Activated naive CD8-positive, alpha-beta T cell treated with anti-CD3 and anti-CD28 coated beads for 36 hours (primary cell): Measurements from ENCODE around the gene POLR2J3. TPM values are rescaled to one million over a fixed set of nuclear protein-coding genes. Genes with fewer than 3 reads are reported as not detected.
"Not testable (repeated sequence)": the region's sequence is repeated elsewhere in the genome, so short reads cannot be mapped to it uniquely, and the experiment has no call there.

Source experiments
- DNase-seq: peaks from one replicate; pipeline ENCODE4 v3.0.0; 2021
- H3K27ac Mint-ChIP-seq: one replicate; pipeline ENCODE4 v1.8.0; 2022; ENCODE audit warnings: mild to moderate bottlenecking, moderate library complexity, mixed read lengths
- H3K27me3 Mint-ChIP-seq: one replicate; pipeline ENCODE4 v1.8.0; 2022; ENCODE audit warnings: mild to moderate bottlenecking, mixed read lengths
- H3K36me3 Mint-ChIP-seq: one replicate; pipeline ENCODE4 v1.8.0; 2021; ENCODE audit warnings: mild to moderate bottlenecking, mixed read lengths
- H3K4me1 Mint-ChIP-seq: one replicate; pipeline ENCODE4 v1.8.0; 2021; ENCODE audit warnings: mixed read lengths
- H3K4me3 Mint-ChIP-seq: one replicate; pipeline ENCODE4 v1.8.0; 2022; ENCODE audit warnings: mild to moderate bottlenecking, moderate library complexity, mixed read lengths
- H3K9me3 Mint-ChIP-seq: one replicate; pipeline ENCODE4 v1.8.0; 2022; ENCODE audit warnings: mixed read lengths
- total RNA-seq, 2 experiments: library from RNA; stranded (reverse); gene quantifications; one replicate each; pipeline ENCODE4 v1.2.3, GENCODE V29; 2021

Gene POLR2J3
- total RNA-seq, 2 experiments from 2014 or later: 19.7 to 23.3 TPM

DNA sequence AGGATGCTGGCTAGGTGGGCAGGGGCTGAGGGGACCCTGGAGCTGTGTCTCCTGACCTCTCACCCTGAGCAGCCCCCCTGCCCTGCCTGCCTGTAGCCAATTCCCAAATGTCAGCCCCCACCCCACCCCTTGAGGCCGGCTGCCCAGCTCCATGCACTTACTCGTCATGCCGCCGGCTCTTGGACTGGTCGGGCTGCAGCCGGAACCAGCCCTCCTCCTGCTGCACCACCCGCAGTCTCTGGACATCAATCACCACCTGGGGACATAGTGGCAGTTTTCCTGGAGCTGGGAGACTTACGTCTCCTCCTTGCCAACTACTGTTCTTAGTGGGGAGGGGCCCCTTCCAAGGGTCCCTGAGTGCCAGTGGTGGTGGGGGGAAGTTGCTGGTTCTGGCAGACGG lies 27.3 kb upstream of the POLR2J3 start:
- H3K4me1 Mint-ChIP-seq, H3K9me3 Mint-ChIP-seq, DNase-seq, H3K36me3 Mint-ChIP-seq, H3K27ac Mint-ChIP-seq, H3K4me3 Mint-ChIP-seq, H3K27me3 Mint-ChIP-seq: not testable (repeated sequence)

DNA sequence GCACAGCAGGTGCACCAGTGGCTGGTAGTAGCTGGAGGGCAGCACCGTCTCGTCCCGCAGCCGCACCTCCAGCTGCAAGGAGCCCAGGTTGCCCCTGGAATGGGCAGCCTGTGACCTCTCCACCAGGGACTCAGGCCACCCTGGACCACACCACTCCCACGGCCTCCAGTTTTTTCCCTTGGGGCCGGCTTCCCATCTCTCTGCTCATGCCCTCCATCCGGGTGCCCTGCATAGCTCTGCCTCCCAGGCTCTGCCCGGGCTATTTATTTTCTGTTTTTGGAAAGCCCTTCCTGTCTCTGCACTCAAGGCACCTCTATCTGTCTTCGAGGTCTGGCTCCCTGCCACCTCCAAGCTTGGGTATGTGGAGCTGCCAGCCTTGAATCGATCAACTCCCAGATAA lies 23.7 kb upstream of the POLR2J3 start:
- not testable (repeated sequence) for H3K4me1 Mint-ChIP-seq, H3K9me3 Mint-ChIP-seq, H3K36me3 Mint-ChIP-seq, H3K27ac Mint-ChIP-seq, DNase-seq, H3K27me3 Mint-ChIP-seq, H3K4me3 Mint-ChIP-seq

DNA sequence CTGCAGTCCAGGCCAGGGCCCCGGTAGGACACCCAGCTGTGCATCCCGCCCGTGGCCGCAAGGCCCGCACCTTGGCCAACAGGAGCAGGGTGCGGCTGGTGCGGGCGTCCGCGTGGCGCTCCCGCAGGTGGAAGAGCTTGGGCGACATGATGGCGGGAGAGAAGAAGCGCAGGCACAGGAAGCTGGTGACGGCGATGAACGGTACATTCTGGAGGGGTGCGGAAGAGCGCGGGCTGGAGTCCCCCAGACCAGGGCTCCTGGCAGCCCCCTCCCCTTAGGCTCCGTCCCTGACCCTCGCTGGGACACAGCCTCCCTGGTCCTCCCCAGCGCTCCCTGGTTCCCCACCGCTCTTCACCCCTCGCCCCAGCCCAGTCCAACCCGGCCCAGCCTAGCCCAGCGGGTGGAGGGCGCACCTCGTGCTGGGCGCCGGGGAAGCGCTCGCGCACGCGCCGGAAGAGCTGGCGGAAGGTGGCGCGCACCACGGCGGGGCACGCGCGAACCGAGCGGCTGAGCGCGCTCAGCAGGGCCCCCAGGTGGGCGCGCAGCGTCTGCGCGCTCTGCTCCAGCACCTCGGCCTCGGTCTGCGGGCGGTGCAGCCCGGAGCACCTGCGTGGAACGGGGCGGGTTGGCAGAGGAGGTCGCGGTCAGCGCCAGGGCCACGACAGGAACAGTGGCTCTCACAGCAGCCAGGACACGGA lies 21.4 kb upstream of the POLR2J3 start:
- DNase-seq, H3K9me3 Mint-ChIP-seq, H3K27ac Mint-ChIP-seq, H3K36me3 Mint-ChIP-seq, H3K4me1 Mint-ChIP-seq, H3K27me3 Mint-ChIP-seq, H3K4me3 Mint-ChIP-seq: not testable (repeated sequence)

DNA sequence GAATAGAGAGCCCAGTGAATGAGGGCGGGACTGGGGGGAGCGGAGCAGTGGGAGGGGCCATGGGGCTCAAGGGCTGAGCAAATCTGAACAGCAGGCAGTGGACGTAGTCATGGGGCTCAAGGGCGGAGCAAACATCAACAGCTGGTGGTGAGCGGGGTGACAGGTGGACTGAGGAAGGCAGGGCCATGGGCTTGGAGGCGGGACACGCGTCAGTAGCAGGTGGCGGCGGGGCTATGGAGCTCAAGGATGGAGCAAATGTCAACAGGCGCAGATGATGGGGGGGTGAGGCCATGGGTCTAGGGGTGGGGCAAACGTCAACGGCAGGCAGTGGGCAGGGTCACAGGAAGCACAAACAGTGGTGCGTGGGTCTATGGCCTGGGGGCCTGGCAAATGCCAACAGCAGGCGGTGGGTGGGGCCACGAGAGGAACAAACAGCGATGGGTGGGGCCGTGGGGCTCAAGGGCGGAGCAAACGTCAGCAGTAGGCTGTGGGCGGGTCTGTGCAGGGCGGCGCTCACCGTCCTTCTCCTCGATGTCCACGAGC lies 20.2 kb upstream of the POLR2J3 start:
- H3K4me1 Mint-ChIP-seq, H3K36me3 Mint-ChIP-seq, H3K9me3 Mint-ChIP-seq, H3K27ac Mint-ChIP-seq, H3K27me3 Mint-ChIP-seq, H3K4me3 Mint-ChIP-seq: not testable (repeated sequence)
- DNase-seq: peak; percentile 28

DNA sequence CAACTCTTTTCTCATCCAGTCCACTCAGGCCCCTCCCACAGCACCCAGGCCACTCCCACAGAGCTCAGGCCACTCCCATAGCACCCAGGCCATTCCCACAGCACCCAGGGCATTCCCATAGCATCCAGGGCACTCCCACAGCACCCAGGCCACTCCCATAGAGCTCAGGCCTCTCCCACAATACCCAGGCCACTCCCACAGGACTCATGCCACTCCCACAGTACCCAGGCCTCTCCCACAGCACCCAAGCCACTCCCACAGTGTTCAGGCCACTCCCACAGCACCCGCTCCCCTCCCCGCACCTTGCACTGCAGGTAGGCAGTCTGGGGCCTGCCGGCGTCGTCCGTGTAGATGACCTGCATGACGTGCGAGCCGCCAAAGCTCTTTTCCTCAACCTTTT lies 17.5 kb upstream of the POLR2J3 start:
- not testable (repeated sequence) for H3K9me3 Mint-ChIP-seq, H3K27ac Mint-ChIP-seq, H3K4me1 Mint-ChIP-seq, H3K27me3 Mint-ChIP-seq, H3K36me3 Mint-ChIP-seq, H3K4me3 Mint-ChIP-seq, DNase-seq

DNA sequence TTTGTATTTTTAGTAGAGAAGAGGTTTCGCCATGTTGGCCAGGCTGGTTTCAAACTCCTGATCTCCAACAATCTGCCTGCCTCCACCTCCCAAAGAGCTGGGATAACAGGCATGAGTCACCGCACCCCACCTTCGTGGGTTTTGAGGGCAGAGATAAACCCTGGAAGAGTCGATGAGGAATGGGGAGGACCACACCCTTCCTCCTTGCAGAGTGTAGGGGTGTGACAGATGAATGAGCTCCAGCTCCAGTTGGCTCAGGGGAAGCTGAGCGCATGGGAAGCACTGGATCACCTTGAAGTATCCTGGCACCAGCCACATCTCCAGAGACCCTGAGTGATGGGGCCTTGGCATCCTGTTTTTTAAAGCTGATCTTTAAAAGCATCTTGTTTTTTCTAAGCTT lies 11.1 kb upstream of the POLR2J3 start:
- not testable (repeated sequence) for H3K27me3 Mint-ChIP-seq, H3K4me3 Mint-ChIP-seq, H3K36me3 Mint-ChIP-seq, H3K9me3 Mint-ChIP-seq, H3K4me1 Mint-ChIP-seq, DNase-seq, H3K27ac Mint-ChIP-seq

DNA sequence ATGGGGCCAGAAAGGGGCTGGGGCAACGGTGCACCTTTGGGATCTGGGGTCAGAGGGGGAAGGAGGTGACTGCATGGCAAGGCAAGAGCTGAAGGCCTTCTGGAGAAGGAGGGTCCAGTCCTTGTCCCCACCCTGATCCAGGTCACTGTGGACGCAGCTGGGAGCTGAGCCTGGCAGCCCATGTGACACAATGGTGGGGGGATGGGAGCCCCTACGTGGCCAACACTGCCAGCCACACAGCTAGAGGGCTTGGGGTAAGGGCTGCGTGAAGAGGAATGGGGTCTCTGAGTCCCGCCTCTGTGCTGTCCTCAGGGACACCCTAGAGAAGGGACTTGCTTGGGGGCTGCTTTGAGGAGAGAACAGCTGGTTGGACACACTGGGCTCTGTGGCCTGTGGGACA lies 9.3 kb upstream of the POLR2J3 start:
- H3K9me3 Mint-ChIP-seq, H3K4me1 Mint-ChIP-seq, H3K27ac Mint-ChIP-seq, H3K4me3 Mint-ChIP-seq, H3K36me3 Mint-ChIP-seq, DNase-seq, H3K27me3 Mint-ChIP-seq: not testable (repeated sequence)

DNA sequence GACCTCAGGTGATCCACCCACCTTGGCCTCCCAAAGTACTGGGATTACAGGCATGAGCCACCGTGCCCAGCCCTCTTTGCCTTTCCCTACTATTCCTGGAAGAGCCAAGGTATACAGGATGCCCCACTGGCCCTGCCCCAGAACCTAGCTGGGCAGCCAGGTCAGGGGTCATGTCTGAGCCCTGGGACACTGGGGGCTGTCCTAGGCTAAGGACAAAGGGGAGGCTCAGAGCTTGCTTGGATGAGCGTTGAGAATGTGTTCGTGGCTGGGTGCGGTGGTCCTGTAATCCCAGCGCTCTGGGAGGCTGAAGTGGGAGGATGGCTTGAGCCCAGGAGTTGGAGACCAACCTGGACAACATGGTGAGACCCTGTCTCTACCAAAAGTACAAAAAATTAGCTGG lies 6.1 kb upstream of the POLR2J3 start:
- not testable (repeated sequence) for DNase-seq, H3K27me3 Mint-ChIP-seq, H3K4me3 Mint-ChIP-seq, H3K27ac Mint-ChIP-seq, H3K36me3 Mint-ChIP-seq, H3K9me3 Mint-ChIP-seq, H3K4me1 Mint-ChIP-seq

DNA sequence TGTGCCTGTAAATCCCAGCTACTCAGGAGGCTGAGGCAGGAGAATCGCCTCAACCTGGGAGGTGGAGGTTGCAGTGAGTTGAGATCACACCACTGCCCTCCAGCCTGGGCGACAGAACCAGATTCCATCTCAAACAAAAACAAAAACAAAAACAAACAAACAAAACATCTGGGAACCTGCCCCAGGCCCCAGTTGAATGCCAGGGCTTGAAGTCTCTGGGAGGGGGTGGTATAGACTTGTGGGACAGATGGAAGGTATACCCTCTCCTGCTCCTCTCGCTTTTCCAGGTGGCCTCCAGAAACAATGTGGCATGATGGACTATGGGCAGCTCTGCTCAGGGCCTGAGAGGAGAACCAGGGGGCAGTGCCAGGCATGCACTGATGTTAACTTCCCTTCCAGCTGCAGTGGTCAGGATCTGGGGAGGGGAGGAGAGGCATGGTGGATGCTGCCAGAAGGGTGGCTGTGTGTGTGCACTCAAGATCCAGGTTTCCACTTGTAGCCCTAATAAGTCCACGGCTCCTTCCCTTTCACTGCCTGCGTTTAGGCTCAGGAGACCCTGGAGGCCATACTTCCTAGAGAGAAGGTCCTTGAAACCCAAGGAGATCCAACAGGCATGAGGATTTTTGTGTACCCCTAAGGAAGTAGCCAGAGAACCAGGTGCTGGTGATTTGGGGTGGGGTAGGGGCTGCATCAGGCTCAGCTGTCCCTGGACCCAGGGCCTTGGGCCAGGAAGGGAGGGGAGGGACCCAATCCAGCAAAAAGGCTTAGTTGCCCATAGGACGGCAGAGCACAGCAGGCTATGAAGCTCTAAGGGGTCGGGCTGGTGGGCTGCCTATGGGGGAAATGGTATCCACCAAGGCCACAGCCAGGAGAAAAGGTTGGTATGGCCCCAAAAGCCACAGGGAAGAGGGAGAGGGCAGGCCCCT lies 5.2 kb upstream of the POLR2J3 start:
- DNase-seq, H3K4me3 Mint-ChIP-seq, H3K27ac Mint-ChIP-seq, H3K36me3 Mint-ChIP-seq, H3K4me1 Mint-ChIP-seq, H3K9me3 Mint-ChIP-seq, H3K27me3 Mint-ChIP-seq: not testable (repeated sequence)

DNA sequence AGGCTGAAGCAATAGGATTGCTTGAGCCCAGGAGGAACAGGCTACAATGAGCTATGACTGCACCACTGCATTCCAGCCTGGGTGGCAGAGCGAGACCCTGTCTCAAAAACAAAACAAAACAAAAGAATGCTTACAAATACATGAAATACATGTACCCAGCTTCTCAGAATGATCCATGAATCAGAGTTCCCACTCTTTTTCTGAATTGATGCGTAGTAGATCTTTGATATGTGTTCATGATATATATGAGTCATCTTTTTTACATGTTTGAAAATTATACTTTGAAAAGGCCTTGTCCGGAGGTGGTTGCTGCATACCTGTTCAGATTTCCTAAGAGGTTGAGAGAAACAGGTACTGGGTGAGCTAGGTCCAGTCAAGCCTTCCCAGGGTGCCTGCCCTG lies 4.0 kb upstream of the POLR2J3 start:
- not testable (repeated sequence) for DNase-seq, H3K27me3 Mint-ChIP-seq, H3K4me3 Mint-ChIP-seq, H3K9me3 Mint-ChIP-seq, H3K36me3 Mint-ChIP-seq, H3K4me1 Mint-ChIP-seq, H3K27ac Mint-ChIP-seq

DNA sequence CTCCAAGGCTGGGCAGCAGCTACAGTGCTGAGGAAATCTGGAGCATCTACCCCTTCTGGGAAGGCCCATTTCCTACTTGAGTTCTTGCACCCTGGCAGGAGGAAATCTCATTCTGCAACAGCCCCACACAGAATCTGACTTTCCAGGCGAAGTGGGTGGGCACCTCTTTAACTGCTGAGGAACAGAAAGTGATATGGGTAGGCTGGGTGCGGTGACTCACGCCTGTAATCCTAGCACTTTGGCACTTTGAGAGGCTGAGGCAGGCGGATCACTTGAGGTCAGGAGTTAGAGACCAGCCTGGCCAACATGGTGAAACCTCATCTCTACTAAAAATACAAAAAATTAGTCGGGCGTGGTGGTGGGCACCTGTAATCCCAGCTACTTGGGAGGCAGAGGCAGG lies 2.2 kb upstream of the POLR2J3 start:
- not testable (repeated sequence) for H3K4me1 Mint-ChIP-seq, H3K36me3 Mint-ChIP-seq, H3K27me3 Mint-ChIP-seq, H3K9me3 Mint-ChIP-seq, H3K4me3 Mint-ChIP-seq, DNase-seq, H3K27ac Mint-ChIP-seq

DNA sequence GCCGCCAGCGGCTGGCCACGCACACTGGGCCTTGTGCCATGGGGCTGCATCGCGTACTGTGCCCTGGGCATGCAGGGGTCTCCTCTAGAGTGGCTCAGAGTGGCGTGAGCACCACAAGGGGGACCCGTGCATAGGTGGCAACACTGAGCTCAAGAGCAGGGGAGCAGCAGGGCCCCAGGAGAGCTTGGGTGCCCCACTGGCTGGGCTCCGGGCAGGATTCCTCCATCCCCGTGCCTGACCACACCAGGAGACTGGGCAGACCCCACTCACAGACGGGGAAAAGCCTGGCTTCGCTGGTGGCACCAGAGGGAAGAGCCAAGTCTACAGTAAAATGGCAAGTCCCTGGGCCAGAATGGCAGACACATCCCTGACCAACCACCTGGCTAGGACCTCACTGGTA lies 3.8 kb downstream of the POLR2J3 start:
- not testable (repeated sequence) for H3K27ac Mint-ChIP-seq, H3K36me3 Mint-ChIP-seq, H3K4me3 Mint-ChIP-seq, H3K27me3 Mint-ChIP-seq, DNase-seq, H3K9me3 Mint-ChIP-seq, H3K4me1 Mint-ChIP-seq

DNA sequence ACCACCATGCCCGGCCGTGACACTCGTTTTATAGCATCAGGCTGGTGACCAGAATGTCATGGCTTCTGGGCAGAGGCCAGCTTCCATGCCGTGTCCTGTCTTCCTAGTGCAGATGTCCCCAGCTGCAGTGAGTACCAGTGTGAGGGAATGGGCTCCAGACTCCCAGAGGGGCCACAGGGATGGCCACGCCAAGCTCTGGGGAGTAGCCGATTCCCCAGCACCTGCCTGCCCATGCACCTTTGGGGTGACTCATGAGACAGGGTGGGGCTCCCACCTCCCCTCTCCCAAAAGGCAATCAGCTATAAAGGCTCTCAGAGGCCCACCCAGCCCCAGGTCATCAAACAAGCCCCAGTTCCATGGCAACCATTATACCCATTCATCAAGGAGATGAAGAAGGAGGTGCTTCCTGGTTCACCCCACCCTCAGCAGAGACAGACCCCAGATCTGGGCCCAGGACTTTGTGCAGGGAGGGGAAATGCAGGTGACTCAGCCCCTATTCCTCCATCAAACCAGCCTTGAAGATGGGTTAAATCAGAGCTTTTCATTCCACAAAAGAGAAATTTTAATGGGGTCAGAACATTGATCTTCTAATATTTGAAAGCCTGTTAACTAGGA lies 21.5 kb downstream of the POLR2J3 start, which contains the start of gene SPDYE2:
Gene SPDYE2 (plus strand): TSS at position 419 of the 615 bp plus-strand sequence. CDS start 2,030 bp downstream, outside the sequence.
- not testable (repeated sequence) for H3K27me3 Mint-ChIP-seq, H3K4me1 Mint-ChIP-seq, H3K4me3 Mint-ChIP-seq, DNase-seq, H3K36me3 Mint-ChIP-seq, H3K27ac Mint-ChIP-seq, H3K9me3 Mint-ChIP-seq

DNA sequence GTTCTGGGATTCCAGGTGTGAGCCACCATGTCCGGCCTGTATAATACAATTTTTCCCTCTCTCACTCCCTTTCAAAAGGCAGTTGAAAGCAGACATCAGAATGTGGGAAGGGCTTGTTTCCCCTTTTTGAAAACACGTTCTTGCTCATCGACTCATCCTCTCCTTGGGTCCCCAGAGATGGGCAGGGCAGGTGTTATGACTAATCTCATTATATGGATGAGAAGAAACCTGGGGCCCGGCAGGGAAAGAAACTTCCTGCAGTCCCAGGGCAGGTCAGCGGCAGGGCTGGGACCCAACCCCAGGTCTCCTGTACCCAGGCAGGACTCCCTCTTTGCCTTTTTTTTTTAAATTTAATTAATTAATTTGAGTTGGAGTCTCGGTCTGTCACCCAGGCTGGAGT lies 26.0 kb downstream of the POLR2J3 start:
- not testable (repeated sequence) for H3K27ac Mint-ChIP-seq, H3K4me1 Mint-ChIP-seq, H3K27me3 Mint-ChIP-seq, DNase-seq, H3K4me3 Mint-ChIP-seq, H3K36me3 Mint-ChIP-seq, H3K9me3 Mint-ChIP-seq

DNA sequence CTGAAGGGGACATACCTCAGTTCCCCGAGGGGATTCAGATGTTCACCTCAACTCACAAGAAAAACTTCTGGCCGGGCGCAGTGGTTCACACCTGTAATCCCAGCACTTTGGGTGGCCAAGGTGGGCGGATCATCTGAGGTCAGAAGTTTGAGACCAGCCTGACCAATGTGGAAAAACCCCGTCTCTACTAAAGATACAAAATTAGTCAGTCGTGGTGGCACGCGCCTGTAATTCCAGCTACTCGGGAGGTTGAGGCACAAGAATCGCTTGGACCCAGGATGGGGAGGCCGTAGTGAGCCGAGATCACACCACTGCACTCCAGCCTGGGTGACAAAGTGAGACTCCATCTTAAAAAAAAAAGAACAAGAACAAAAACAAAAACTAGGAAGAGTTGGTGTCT lies 27.1 kb downstream of the POLR2J3 start:
- not testable (repeated sequence) for H3K4me1 Mint-ChIP-seq, H3K4me3 Mint-ChIP-seq, DNase-seq, H3K36me3 Mint-ChIP-seq, H3K27me3 Mint-ChIP-seq, H3K9me3 Mint-ChIP-seq, H3K27ac Mint-ChIP-seq
